ENCODE measurements around the gene ZNF219.

Gene ZNF219

GRCh38 chr14:21100931-21101330 lies 2.5 kb upstream of the ZNF219 start, which contains the start of gene TMEM253:
Gene TMEM253, plus strand, starts transcription at chr14:21101066. Its CDS starts 278 bp downstream, at chr14:21101344.
- H3K4me3 ChIP-seq (ENCODE audit: low read depth, low read length) = no peak within 1 kb of the TSS
- no peak for TF ChIP-seq CTCF (IDR thresholded peaks at IDR 0.05)
- no peak within 1 kb of the TSS for H3K9ac ChIP-seq
- H3K9me3 ChIP-seq (ENCODE audit: control insufficient read depth, low read length) = no peaks in the 10 kb centered on the region
- peaks cover 21% of the 10 kb centered on the region for H3K79me2 ChIP-seq
- no peaks in the 10 kb centered on the region for H3K36me3 ChIP-seq (ENCODE audit: control insufficient read depth, insufficient read depth, low read length)
- H3K4me2 ChIP-seq (ENCODE audit: low read length) = no peak within 1 kb of the TSS
- peaks cover 48% of the 10 kb centered on the region for H3K4me1 ChIP-seq
- H3K27ac ChIP-seq = peak within 1 kb of the TSS; percentile 91
- no peak within 1 kb of the TSS for H2AFZ ChIP-seq
- no peaks in the 10 kb centered on the region for H3K27me3 ChIP-seq (ENCODE audit: control insufficient read depth, insufficient read depth, low read length)

- Histone ChIP-seq H3K9ac (no peak overlapping the region), H3K4me1 (peaks cover 40% of the 10 kb centered on the region), H3K36me3 (ENCODE audit: control insufficient read depth, insufficient read depth, low read length) (no peaks in the 10 kb centered on the region), H3K79me2 (peaks cover 21% of the 10 kb centered on the region), H3K27ac (peak overlapping the region; percentile 91), H2AFZ (peak overlapping the region; percentile 57), H3K4me2 (ENCODE audit: low read length) (peak overlapping the region; percentile 81), H3K9me3 (ENCODE audit: control insufficient read depth, low read length) (no peaks in the 10 kb centered on the region), H3K4me3 (ENCODE audit: low read depth, low read length) (peak overlapping the region; percentile 82), H3K27me3 (ENCODE audit: control insufficient read depth, insufficient read depth, low read length) (no peaks in the 10 kb centered on the region)
- TF ChIP-seq CTCF (IDR thresholded peaks at IDR 0.05) = no peak
Measured at GRCh38 chr14:21099596-21099985, 1.1 kb upstream of the ZNF219 start.

GRCh38 chr14:21098892-21099595 lies 589 bp upstream of the ZNF219 start:
- Histone ChIP-seq H3K4me2 (ENCODE audit: low read length) (peak overlapping the region; percentile 81), H3K27ac (peak overlapping the region; percentile 91), H3K36me3 (ENCODE audit: control insufficient read depth, insufficient read depth, low read length) (no peaks in the 10 kb centered on the region), H3K9ac (peak overlapping the region; percentile 69), H3K27me3 (ENCODE audit: control insufficient read depth, insufficient read depth, low read length) (no peaks in the 10 kb centered on the region), H2AFZ (peak overlapping the region; percentile 57), H3K4me1 (peaks cover 42% of the 10 kb centered on the region), H3K79me2 (peaks cover 21% of the 10 kb centered on the region), H3K4me3 (ENCODE audit: low read depth, low read length) (peak overlapping the region; percentile 82), H3K9me3 (ENCODE audit: control insufficient read depth, low read length) (no peaks in the 10 kb centered on the region)
- no peak for TF ChIP-seq CTCF (IDR thresholded peaks at IDR 0.05)

DNA sequence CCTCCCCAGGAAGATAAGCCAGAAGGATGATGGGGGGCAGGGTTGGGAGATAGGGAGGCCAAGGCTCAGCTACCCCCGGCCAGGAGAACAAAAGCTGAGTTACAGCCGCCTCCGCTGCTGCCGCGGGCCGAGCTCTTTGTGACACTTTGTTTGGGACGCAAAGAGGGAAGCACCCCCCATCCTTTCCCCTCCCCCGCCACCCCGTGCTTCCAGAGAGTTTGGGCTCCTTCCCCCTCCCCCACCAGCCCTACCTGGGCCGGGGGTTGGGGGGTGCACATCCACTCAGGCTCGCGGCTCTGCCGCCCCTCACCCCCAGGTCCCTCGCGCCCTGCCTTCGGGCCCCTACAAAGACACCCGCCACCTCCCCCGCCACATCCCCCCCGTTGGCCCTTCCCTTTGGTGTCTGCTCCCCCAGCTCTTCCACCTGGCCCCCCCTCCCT lies 799 bp downstream of the ZNF219 start:
- Histone ChIP-seq H3K79me2 (peaks cover 27% of the 10 kb centered on the region), H2AFZ (peak overlapping the region; percentile 65), H3K27me3 (ENCODE audit: control insufficient read depth, insufficient read depth, low read length) (no peaks in the 10 kb centered on the region), H3K9ac (peak overlapping the region; percentile 41), H3K36me3 (ENCODE audit: control insufficient read depth, insufficient read depth, low read length) (no peaks in the 10 kb centered on the region), H3K4me1 (peaks cover 50% of the 10 kb centered on the region), H3K4me2 (ENCODE audit: low read length) (peak overlapping the region; percentile 58), H3K4me3 (ENCODE audit: low read depth, low read length) (peak overlapping the region; percentile 38), H3K27ac (peak overlapping the region; percentile 95), H3K9me3 (ENCODE audit: control insufficient read depth, low read length) (no peaks in the 10 kb centered on the region)
- TF ChIP-seq CTCF (IDR thresholded peaks at IDR 0.05) = no peak
